ENCODE results near the gene DISP2. TPM values are rescaled to one million over a fixed set of nuclear protein-coding genes. Genes with fewer than 3 reads are reported as not detected.

Gene DISP2
- total RNA-seq, 1 experiment from 2014 or later, result 0.87 TPM

GRCh38 chr15:40338921-40339620 is 18.9 kb upstream of the DISP2 start:
- TSS peak; percentile 88 for BruUV-seq (replicated peaks)
- H3K79me2 ChIP-seq (ENCODE audit: low read length), result peaks cover 63% of the 10 kb centered on the region
- H3K4me2 ChIP-seq (ENCODE audit: low read length), result peak overlapping the region; percentile 97
- peak; percentile 58 for ATAC-seq
- H3K9me2 ChIP-seq (replicated peaks; ENCODE audit: low read length), result no peaks in the 10 kb centered on the region
- H2AFZ ChIP-seq (ENCODE audit: low read length), result no peak overlapping the region
- H3F3A ChIP-seq (ENCODE audit: low read length, unreplicated experiment), result peaks cover 11% of the 10 kb centered on the region
- CTCF ChIA-PET, result interaction anchor here (0.6 to 2.0 kb wide), 10 partner anchors 11 to 82 kb away, joined by 3 to 10 read pairs (median 4); partner anchors contain the start of genes DISP2 and INAFM2
- no peaks in the 10 kb centered on the region for H3K9me3 ChIP-seq (ENCODE audit: low read length)
- DNase-seq, result peak; percentile 99
- peak overlapping the region; percentile 100 for H3K27ac ChIP-seq (ENCODE audit: low read length)
- POLR2A ChIA-PET (ENCODE audit: unreplicated experiment), result interaction anchor here (0.6 to 2.0 kb wide), 3 partner anchors 10 to 67 kb away, joined by 3 to 8 read pairs (median 3); partner anchors contain the start of gene IVD
- H3K36me3 ChIP-seq (ENCODE audit: low read depth, low read length), result peaks cover 43% of the 10 kb centered on the region
- no peaks in the 10 kb centered on the region for H3K27me3 ChIP-seq (ENCODE audit: low read length)
- H3K4me1 ChIP-seq (ENCODE audit: insufficient read depth, low read length), result peaks cover 75% of the 10 kb centered on the region
- H4K20me1 ChIP-seq (ENCODE audit: low read length), result no peaks in the 10 kb centered on the region
- peak overlapping the region; percentile 98 for H3K9ac ChIP-seq (ENCODE audit: low read length)
- intact Hi-C loops (cut with micrococcal nuclease), result loop anchor here (1.0 to 5.0 kb wide), 3 partner anchors 18 to 232 kb away; partner anchors contain the start of gene BMF
- H3K4me3 ChIP-seq (ENCODE audit: low read length), result peak overlapping the region; percentile 75
- TF ChIP-seq EZH2 (IDR thresholded peaks at IDR 0.05; ENCODE audit: low read length, unreplicated experiment), result no peak
- no peak for TF ChIP-seq CTCF (conservative IDR thresholded peaks at IDR 0.05; ENCODE audit: low read depth, low read length)
- no peak for TF ChIP-seq EZH2phosphoT487 (IDR thresholded peaks at IDR 0.05; ENCODE audit: borderline replicate concordance, low read length)

GRCh38 chr15:40339621-40339945 is 18.4 kb upstream of the DISP2 start:
- H3F3A ChIP-seq (ENCODE audit: low read length, unreplicated experiment), result peaks cover 11% of the 10 kb centered on the region
- ChIA-PET CTCF (interaction anchor here (0.6 to 1.4 kb wide), 7 partner anchors 13 to 81 kb away, joined by 3 to 5 read pairs (median 3); partner anchors contain the start of genes DISP2 and INAFM2), POLR2A (ENCODE audit: unreplicated experiment) (interaction anchor here (0.6 to 0.9 kb wide), 2 partner anchors 13 to 66 kb away, joined by 3 to 9 read pairs; partner anchors contain the start of gene IVD)
- H3K4me3 ChIP-seq (ENCODE audit: low read length), result peak overlapping the region; percentile 75
- no peak overlapping the region for H2AFZ ChIP-seq (ENCODE audit: low read length)
- H3K36me3 ChIP-seq (ENCODE audit: low read depth, low read length), result peaks cover 38% of the 10 kb centered on the region
- no peaks in the 10 kb centered on the region for H3K9me3 ChIP-seq (ENCODE audit: low read length)
- DNase-seq (no peak), ATAC-seq (no peak; the same call in 1 of the 2 replicates)
- no peaks in the 10 kb centered on the region for H4K20me1 ChIP-seq (ENCODE audit: low read length)
- peaks cover 63% of the 10 kb centered on the region for H3K79me2 ChIP-seq (ENCODE audit: low read length)
- TF ChIP-seq CTCF (conservative IDR thresholded peaks at IDR 0.05; ENCODE audit: low read depth, low read length) (peak; percentile 44), EZH2 (IDR thresholded peaks at IDR 0.05; ENCODE audit: low read length, unreplicated experiment) (no peak)
- BruUV-seq (replicated peaks), result no TSS peak
- H3K9ac ChIP-seq (ENCODE audit: low read length), result peak overlapping the region; percentile 98
- intact Hi-C loops (cut with micrococcal nuclease), result loop anchor here (2.0 to 5.0 kb wide), 2 partner anchors 29 to 232 kb away; partner anchors contain the start of gene BMF
- H3K4me2 ChIP-seq (ENCODE audit: low read length), result peak overlapping the region; percentile 97
- peak overlapping the region; percentile 100 for H3K27ac ChIP-seq (ENCODE audit: low read length)
- no peaks in the 10 kb centered on the region for H3K9me2 ChIP-seq (replicated peaks; ENCODE audit: low read length)
- peaks cover 80% of the 10 kb centered on the region for H3K4me1 ChIP-seq (ENCODE audit: insufficient read depth, low read length)
- H3K27me3 ChIP-seq (ENCODE audit: low read length), result no peaks in the 10 kb centered on the region
